ENCODE results near the gene MMP20. TPM values are rescaled to one million over a fixed set of nuclear protein-coding genes. Genes with fewer than 3 reads are reported as not detected.
A peak's percentile ranks its signal among the peaks of the same experiment; 100 is the strongest.

Gene MMP20
- total and polyA plus RNA-seq, 2 donors (not counting 1 experiment from before 2014, with no cell fraction given), result not detected

DNA sequence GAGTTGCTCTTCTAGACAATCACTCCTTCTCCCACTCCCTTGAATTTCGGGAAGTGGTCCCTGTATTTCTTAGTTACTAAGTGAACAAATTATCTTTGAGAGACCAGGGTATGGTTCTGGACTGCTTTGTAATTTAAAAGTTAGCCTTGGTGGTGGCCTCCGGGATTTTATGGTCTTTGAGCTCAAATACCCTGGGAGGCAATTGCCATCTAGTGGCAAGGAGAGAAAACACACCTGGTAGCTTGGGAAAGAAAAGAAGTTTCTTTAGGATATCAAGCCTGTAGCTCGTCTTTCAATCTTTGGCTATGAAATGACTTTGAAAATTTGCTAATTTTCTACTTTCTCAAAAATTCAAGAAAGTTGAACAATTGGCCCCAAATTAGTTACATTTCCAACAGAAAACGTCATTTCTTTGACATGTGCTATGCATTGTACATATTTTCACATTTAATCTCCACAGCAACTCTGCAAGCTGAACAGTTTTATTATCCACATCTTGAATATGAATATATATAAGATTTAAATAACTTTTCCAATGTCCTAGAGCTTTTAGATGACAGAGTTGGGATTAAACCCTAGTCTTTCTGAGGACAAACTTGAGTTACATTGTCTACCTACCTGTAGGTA, 41.3 kb upstream of the MMP20 start:
- Histone ChIP-seq H3K36me3 (replicated peaks in 1 of 2; ENCODE audit: control extremely low read depth in 1 of 2, control insufficient read depth in 1 of 2, extremely low read depth in 1 of 2, insufficient read depth in 2 of 2, low read length in 1 of 2) (no peaks in the 10 kb centered on the region), H3K4me3 (ENCODE audit: control extremely low read depth in 1 of 5, extremely low read depth in 1 of 5, insufficient read depth in 1 of 5, low read depth in 2 of 5, low read length in 4 of 5) (no peak overlapping the region), H4K20me1 (ENCODE audit: control insufficient read depth, insufficient read depth, low read length, poor library complexity, severe bottlenecking) (no peaks in the 10 kb centered on the region), H3K79me2 (ENCODE audit: control insufficient read depth, insufficient read depth, low read length) (no peaks in the 10 kb centered on the region), H3K27me3 (replicated peaks in 1 of 4; ENCODE audit: control extremely low read depth in 1 of 4, control insufficient read depth in 3 of 4, insufficient read depth in 4 of 4, low read length in 3 of 4) (no peaks in the 10 kb centered on the region), H2AFZ (ENCODE audit: insufficient read depth, low read depth, low read length, poor library complexity, severe bottlenecking) (peak overlapping the region; percentile 26), H3K4me2 (replicated peaks; ENCODE audit: low read depth, low read length, poor library complexity, severe bottlenecking) (no peak overlapping the region), H3K9me3 (ENCODE audit: control extremely low read depth in 1 of 3, control insufficient read depth in 2 of 3, insufficient read depth in 1 of 3, low read length in 2 of 3) (peaks cover 0 to 1% (median 0%) of the 10 kb centered on the region in 3 donors), H3K9ac (ENCODE audit: low read length) (no peak overlapping the region), H3K4me1 (ENCODE audit: control insufficient read depth in 2 of 2, insufficient read depth in 2 of 2, low read length in 2 of 2) (peaks cover 0 to 5% of the 10 kb centered on the region in 2 donors), H3K27ac (ENCODE audit: low read length in 2 of 2) (no peak overlapping the region)
- no peak overlapping the region for H3K4me3 Mint-ChIP-seq
- intact Hi-C loops (cut with micrococcal nuclease), result loop anchor here (1.0 to 5.0 kb wide), 4 partner anchors 171 to 806 kb away; no protein-coding TSS in a partner anchor
- peak; percentile 55 for DNase-seq
- peak; percentile 36 for ATAC-seq (ENCODE audit: low read depth)
- no peak for TF ChIP-seq EZH2 (IDR thresholded peaks at IDR 0.05; ENCODE audit: borderline replicate concordance, insufficient read depth, low read depth, low read length, poor library complexity, severe bottlenecking)
- TF ChIP-seq, protein P1, sequence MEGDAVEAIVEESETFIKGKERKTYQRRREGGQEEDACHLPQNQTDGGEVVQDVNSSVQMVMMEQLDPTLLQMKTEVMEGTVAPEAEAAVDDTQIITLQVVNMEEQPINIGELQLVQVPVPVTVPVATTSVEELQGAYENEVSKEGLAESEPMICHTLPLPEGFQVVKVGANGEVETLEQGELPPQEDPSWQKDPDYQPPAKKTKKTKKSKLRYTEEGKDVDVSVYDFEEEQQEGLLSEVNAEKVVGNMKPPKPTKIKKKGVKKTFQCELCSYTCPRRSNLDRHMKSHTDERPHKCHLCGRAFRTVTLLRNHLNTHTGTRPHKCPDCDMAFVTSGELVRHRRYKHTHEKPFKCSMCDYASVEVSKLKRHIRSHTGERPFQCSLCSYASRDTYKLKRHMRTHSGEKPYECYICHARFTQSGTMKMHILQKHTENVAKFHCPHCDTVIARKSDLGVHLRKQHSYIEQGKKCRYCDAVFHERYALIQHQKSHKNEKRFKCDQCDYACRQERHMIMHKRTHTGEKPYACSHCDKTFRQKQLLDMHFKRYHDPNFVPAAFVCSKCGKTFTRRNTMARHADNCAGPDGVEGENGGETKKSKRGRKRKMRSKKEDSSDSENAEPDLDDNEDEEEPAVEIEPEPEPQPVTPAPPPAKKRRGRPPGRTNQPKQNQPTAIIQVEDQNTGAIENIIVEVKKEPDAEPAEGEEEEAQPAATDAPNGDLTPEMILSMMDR (IDR thresholded peaks at IDR 0.05), result peak; percentile 82
- POLR2A ChIA-PET, result no interaction called here
- WGBS (ENCODE audit: insufficient coverage), result 17% methylated on average over 1 of the region's 4 CpGs
- H3K27me3 Mint-ChIP-seq, result peaks cover 3% of the 10 kb centered on the region
- no peak overlapping the region for H3K27ac Mint-ChIP-seq
- H3K4me1 Mint-ChIP-seq, result no peaks in the 10 kb centered on the region
- CTCF ChIA-PET, result interaction anchor here (0.7 to 5.6 kb wide), 38 partner anchors 9 to 806 kb away, joined by 3 to 67 read pairs (median 4); no protein-coding TSS in a partner anchor
- H3K9me3 Mint-ChIP-seq (ENCODE audit: insufficient read depth), result no peaks in the 10 kb centered on the region

GRCh38 chr11:102664001-102664752, 39.0 kb upstream of the MMP20 start:
- H3K9me3 Mint-ChIP-seq (ENCODE audit: insufficient read depth), result no peaks in the 10 kb centered on the region
- H4K20me1 ChIP-seq (ENCODE audit: control insufficient read depth, insufficient read depth, low read length, poor library complexity, severe bottlenecking), result no peaks in the 10 kb centered on the region
- H3K9me3 ChIP-seq (ENCODE audit: control extremely low read depth in 1 of 3, control insufficient read depth in 2 of 3, insufficient read depth in 1 of 3, low read length in 2 of 3), result no peaks in the 10 kb centered on the region
- no peaks in the 10 kb centered on the region for H3K79me2 ChIP-seq (ENCODE audit: control insufficient read depth, insufficient read depth, low read length)
- no peak overlapping the region for H3K27ac Mint-ChIP-seq
- no peaks in the 10 kb centered on the region for H3K27me3 ChIP-seq (replicated peaks in 1 of 4; ENCODE audit: control extremely low read depth in 1 of 4, control insufficient read depth in 3 of 4, insufficient read depth in 4 of 4, low read length in 3 of 4)
- ChIA-PET CTCF (interaction anchor here (2.8 to 5.6 kb wide), 3 partner anchors 12 to 322 kb away, joined by 22 to 67 read pairs (median 24); no protein-coding TSS in a partner anchor), POLR2A (no interaction called here)
- H3K36me3 ChIP-seq (replicated peaks in 1 of 2; ENCODE audit: control extremely low read depth in 1 of 2, control insufficient read depth in 1 of 2, extremely low read depth in 1 of 2, insufficient read depth in 2 of 2, low read length in 1 of 2), result no peaks in the 10 kb centered on the region
- H3K4me1 Mint-ChIP-seq, result no peaks in the 10 kb centered on the region
- no peak overlapping the region for H3K4me2 ChIP-seq (replicated peaks; ENCODE audit: low read depth, low read length, poor library complexity, severe bottlenecking)
- H3K4me3 Mint-ChIP-seq, result no peak overlapping the region
- intact Hi-C loops (cut with micrococcal nuclease), result no loop called here
- H2AFZ ChIP-seq (ENCODE audit: insufficient read depth, low read depth, low read length, poor library complexity, severe bottlenecking), result no peak overlapping the region
- ATAC-seq (ENCODE audit: low read depth) (no peak), DNase-seq (peak; percentile 19)
- H3K27ac ChIP-seq (ENCODE audit: low read length in 2 of 2), result no peak overlapping the region
- peaks cover 6% of the 10 kb centered on the region for H3K27me3 Mint-ChIP-seq
- WGBS (ENCODE audit: insufficient coverage), result 81% methylated on average over 9 of the region's 13 CpGs
- H3K4me3 ChIP-seq (ENCODE audit: control extremely low read depth in 1 of 5, extremely low read depth in 1 of 5, insufficient read depth in 1 of 5, low read depth in 2 of 5, low read length in 4 of 5), result no peak overlapping the region
- TF ChIP-seq, protein P1 (IDR thresholded peaks at IDR 0.05), result no peak
- TF ChIP-seq EZH2 (IDR thresholded peaks at IDR 0.05; ENCODE audit: borderline replicate concordance, insufficient read depth, low read depth, low read length, poor library complexity, severe bottlenecking), result no peak
- no peak overlapping the region for H3K9ac ChIP-seq (ENCODE audit: low read length)
- peaks cover 0 to 5% of the 10 kb centered on the region in 2 donors for H3K4me1 ChIP-seq (ENCODE audit: control insufficient read depth in 2 of 2, insufficient read depth in 2 of 2, low read length in 2 of 2)
